ENCODE results near the gene BANP. TPM values are rescaled to one million over a fixed set of nuclear protein-coding genes. Genes with fewer than 3 reads are reported as not detected.
"Not testable (repeated sequence)": the region's sequence is repeated elsewhere in the genome, so short reads cannot be mapped to it uniquely, and the experiment has no call there.

BANP gene
- total RNA-seq, 1 donor from 2014 or later, result 39.1 TPM

GRCh38 chr16:88024491-88025085 lies 73.4 kb downstream of the BANP start:
- H3K36me3 Mint-ChIP-seq (ENCODE audit: low read depth); H3K9me3 Mint-ChIP-seq; H3K27me3 Mint-ChIP-seq (ENCODE audit: low read depth): not testable (repeated sequence)
- peaks cover 47% of the 10 kb centered on the region for H3K4me1 Mint-ChIP-seq
- peak; percentile 54 for DNase-seq (ENCODE audit: low read depth, low spot score)
- peak overlapping the region; percentile 55 for H3K4me3 Mint-ChIP-seq
- peak overlapping the region; percentile 91 for H3K27ac Mint-ChIP-seq (ENCODE audit: unreplicated experiment)
- peak; percentile 70 for TF ChIP-seq CTCF (conservative IDR thresholded peaks at IDR 0.05)

GRCh38 chr16:88025086-88025492 lies 73.9 kb downstream of the BANP start:
- Mint-ChIP-seq H3K4me1 (peaks cover 47% of the 10 kb centered on the region), H3K4me3 (peak overlapping the region; percentile 55), H3K27ac (ENCODE audit: unreplicated experiment) (peak overlapping the region; percentile 91)
- H3K36me3 Mint-ChIP-seq (ENCODE audit: low read depth); H3K9me3 Mint-ChIP-seq; DNase-seq (ENCODE audit: low read depth, low spot score); H3K27me3 Mint-ChIP-seq (ENCODE audit: low read depth): not testable (repeated sequence)

GRCh38 chr16:88025828-88026555 lies 74.8 kb downstream of the BANP start:
- H3K9me3 Mint-ChIP-seq; H3K27me3 Mint-ChIP-seq (ENCODE audit: low read depth); H3K4me3 Mint-ChIP-seq; DNase-seq (ENCODE audit: low read depth, low spot score); H3K36me3 Mint-ChIP-seq (ENCODE audit: low read depth): not testable (repeated sequence)
- Mint-ChIP-seq H3K4me1 (peaks cover 42% of the 10 kb centered on the region), H3K27ac (ENCODE audit: unreplicated experiment) (peak overlapping the region; percentile 70)

- H3K36me3 Mint-ChIP-seq (ENCODE audit: low read depth), result peaks cover 8% of the 10 kb centered on the region
- H3K4me3 Mint-ChIP-seq, result no peak overlapping the region
- no peaks in the 10 kb centered on the region for H3K9me3 Mint-ChIP-seq
- peaks cover 42% of the 10 kb centered on the region for H3K4me1 Mint-ChIP-seq
- H3K27ac Mint-ChIP-seq (ENCODE audit: unreplicated experiment), result peak overlapping the region; percentile 96
- DNase-seq (ENCODE audit: low read depth, low spot score), result no peak
- no peak for TF ChIP-seq CTCF (conservative IDR thresholded peaks at IDR 0.05)
- H3K27me3 Mint-ChIP-seq (ENCODE audit: low read depth), result no peaks in the 10 kb centered on the region
Observed at GRCh38 chr16:88026964-88027938, 76.0 kb downstream of the BANP start.

- not testable (repeated sequence) for H3K27me3 Mint-ChIP-seq (ENCODE audit: low read depth); H3K36me3 Mint-ChIP-seq (ENCODE audit: low read depth); H3K4me3 Mint-ChIP-seq; H3K9me3 Mint-ChIP-seq
- peak overlapping the region; percentile 96 for H3K27ac Mint-ChIP-seq (ENCODE audit: unreplicated experiment)
- DNase-seq (ENCODE audit: low read depth, low spot score), result peak; percentile 23
- H3K4me1 Mint-ChIP-seq, result peaks cover 39% of the 10 kb centered on the region
Observed at GRCh38 chr16:88028177-88028930, 77.1 kb downstream of the BANP start.

GRCh38 chr16:88030498-88030897 lies 79.3 kb downstream of the BANP start:
- TF ChIP-seq CTCF (conservative IDR thresholded peaks at IDR 0.05), result no peak
- peaks cover 25% of the 10 kb centered on the region for H3K4me1 Mint-ChIP-seq
- no peaks in the 10 kb centered on the region for H3K27me3 Mint-ChIP-seq (ENCODE audit: low read depth)
- no peaks in the 10 kb centered on the region for H3K9me3 Mint-ChIP-seq
- DNase-seq (ENCODE audit: low read depth, low spot score), result no peak
- H3K36me3 Mint-ChIP-seq (ENCODE audit: low read depth), result peaks cover 9% of the 10 kb centered on the region
- H3K27ac Mint-ChIP-seq (ENCODE audit: unreplicated experiment), result no peak overlapping the region
- no peak overlapping the region for H3K4me3 Mint-ChIP-seq

GRCh38 chr16:88030961-88031360 lies 79.7 kb downstream of the BANP start:
- H3K4me3 Mint-ChIP-seq; H3K9me3 Mint-ChIP-seq; DNase-seq (ENCODE audit: low read depth, low spot score); H3K27me3 Mint-ChIP-seq (ENCODE audit: low read depth); H3K27ac Mint-ChIP-seq (ENCODE audit: unreplicated experiment): not testable (repeated sequence)
- Mint-ChIP-seq H3K4me1 (peaks cover 23% of the 10 kb centered on the region), H3K36me3 (ENCODE audit: low read depth) (peaks cover 11% of the 10 kb centered on the region)

GRCh38 chr16:88033003-88033740 lies 81.9 kb downstream of the BANP start:
- H3K27ac Mint-ChIP-seq (ENCODE audit: unreplicated experiment); DNase-seq (ENCODE audit: low read depth, low spot score); H3K9me3 Mint-ChIP-seq; H3K4me1 Mint-ChIP-seq; H3K36me3 Mint-ChIP-seq (ENCODE audit: low read depth); H3K4me3 Mint-ChIP-seq; H3K27me3 Mint-ChIP-seq (ENCODE audit: low read depth): not testable (repeated sequence)
